GM21619 (cell line): Measurements from ENCODE around the gene NPB.

ENCODE experiments used
- ATAC-seq: cut with Tn5 transposase; IDR thresholded peaks from one replicate; pipeline ENCODE4 v1.9.1; 2021; ENCODE audit not compliant: unreplicated experiment

Gene NPB

GRCh38 chr17:81939218-81939617 is 37.2 kb downstream of the NPB start:
- ATAC-seq = no peak

DNA sequence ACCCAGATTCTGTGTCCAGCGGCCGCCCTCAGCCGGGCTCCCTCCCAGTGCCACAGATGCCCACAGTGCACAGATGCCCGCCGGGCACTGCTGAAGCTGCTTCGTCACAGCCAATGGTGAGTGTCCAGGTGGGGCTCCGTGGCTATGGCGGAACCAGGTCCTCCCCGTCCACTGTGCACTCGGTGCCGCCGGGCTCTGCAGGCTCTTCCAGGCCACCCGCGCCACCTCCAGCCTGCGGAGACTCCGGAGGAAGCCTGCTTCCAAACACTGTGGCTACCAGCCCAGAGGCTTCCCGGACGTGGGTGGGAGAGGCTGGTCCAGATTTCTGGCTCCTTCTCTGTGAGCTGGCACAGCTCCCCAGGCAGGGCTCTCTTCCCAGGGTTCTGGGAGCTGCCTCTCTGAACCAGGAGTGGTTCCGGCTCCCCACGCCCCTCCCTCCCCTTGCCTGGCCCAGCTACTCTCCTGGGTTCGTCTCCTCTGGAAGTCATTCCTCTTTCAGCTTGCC is 37.9 kb downstream of the NPB start:
- ATAC-seq = no peak

DNA sequence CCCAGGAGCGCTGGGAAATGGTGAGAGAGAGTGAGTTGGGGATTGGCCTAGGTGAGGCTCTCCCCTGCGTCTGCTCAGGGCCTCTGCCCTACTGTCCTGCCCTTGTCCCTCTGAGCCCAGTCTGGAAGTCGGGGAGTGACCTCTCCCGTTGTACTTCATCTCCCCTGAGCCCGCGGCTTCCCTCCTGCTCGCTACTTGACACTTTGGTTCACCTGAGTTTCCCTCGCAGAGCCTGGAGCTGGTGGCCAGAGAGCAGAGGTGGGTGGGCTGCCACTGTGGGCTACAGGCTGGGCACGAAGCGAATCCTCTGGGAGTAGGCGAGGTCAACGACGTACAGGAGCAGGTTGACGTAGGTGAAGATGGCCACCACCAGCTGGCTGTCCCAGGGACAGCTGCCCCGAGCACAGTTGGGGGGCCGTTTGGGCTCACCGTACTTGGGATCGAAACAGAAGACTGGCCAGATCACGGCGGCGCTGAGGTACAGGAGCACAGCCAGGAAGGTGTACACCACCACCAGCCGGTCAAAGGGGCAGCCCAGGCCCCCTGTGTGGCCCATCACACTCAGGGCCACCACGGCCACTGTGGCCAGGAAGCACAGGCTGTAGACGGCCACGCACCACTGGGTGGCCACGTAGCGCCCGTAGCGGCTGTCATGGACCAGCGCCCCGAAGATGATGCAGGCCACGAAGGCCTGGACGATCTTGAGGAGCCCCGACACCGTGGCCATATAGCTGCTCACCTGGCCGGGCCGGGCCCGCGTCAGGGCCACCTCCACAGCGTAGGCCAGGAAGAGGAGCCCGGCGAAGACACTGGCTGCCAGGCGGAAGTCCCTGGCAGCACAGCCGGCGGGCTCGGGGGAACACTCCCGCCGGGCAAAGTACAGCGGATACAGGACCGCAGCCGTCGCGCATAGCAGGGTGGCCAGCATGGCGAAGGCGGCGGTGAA is 38.8 kb downstream of the NPB start:
- ATAC-seq = no peak

DNA sequence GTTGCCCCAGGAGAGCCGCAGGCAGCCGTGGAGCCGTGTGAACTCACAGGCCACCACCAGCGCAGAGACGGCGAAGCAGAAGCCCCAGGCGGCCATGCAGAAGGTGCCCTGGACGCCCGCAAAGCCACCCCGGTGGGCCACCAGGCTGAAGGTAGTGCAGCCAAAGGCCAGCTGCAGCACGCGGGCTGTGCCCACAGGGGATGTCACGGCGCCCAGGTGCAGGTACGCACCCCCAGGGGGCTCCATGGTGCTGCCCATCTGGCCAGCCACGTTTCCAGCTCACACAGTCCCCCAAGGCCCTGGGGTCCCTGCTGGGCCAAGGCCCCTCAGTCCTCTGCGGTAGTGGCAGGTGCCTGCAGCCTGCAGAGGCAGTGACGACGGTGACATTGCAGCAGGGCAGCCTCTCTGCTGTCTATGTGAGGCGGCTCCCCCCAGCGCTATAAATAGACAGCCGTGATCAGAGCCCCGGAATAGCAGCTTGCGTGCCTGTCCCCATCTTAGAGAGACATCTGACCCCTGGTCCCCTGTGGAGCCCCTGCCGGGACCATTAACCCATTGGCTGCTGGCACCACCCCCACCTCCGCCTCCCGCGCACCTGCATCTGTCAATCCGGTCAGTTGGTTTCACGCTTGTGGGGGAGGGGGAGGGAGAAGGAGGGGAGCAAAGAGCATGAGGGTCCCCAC is 39.6 kb downstream of the NPB start:
- no peak for ATAC-seq

DNA sequence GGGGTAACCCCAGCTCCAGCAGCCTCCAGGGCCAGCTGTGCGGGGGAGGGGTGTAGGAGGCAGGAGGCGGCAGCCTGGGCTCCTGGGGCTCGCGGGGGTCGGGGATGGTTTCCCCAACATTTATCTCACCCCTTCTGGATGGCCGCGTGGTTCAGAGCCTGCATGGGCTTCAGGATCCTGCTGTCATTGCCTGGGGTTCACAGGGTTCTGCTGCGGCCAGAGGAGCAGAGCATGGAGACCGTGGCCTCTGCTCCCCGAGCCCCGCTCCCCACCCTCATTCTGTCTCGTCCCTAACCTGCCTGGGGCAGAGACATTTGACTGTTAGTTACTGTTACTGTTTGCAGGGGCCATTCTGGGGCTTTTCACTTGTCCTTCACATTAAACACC is 40.1 kb downstream of the NPB start:
- ATAC-seq = no peak

DNA sequence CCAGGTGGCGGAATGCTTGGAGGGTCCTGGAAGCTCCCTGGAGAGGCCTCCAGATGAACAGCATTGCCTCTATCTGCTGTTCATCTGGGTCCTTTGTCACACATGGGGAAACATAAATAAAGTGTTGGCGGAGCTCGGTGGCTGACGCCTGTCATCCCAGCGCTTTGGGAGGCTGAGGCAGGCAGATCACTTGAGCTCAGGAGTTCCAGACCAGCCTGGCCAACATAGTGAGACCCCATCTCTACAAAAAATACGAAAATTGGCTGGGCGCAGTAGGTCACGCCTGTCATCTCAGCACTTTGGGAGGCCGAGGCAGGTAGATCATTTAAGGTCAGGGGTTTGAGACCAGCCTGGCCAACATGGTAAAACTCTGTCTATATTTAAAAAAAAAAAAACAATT is 42.8 kb downstream of the NPB start:
- no peak for ATAC-seq

GRCh38 chr17:81947189-81947588 is 45.2 kb downstream of the NPB start, which contains the start of gene MYADML2:
Gene MYADML2 (minus strand): TSS chr17:81947233. CDS start chr17:81941741, 5,492 bp downstream.
- ATAC-seq = no peak

DNA sequence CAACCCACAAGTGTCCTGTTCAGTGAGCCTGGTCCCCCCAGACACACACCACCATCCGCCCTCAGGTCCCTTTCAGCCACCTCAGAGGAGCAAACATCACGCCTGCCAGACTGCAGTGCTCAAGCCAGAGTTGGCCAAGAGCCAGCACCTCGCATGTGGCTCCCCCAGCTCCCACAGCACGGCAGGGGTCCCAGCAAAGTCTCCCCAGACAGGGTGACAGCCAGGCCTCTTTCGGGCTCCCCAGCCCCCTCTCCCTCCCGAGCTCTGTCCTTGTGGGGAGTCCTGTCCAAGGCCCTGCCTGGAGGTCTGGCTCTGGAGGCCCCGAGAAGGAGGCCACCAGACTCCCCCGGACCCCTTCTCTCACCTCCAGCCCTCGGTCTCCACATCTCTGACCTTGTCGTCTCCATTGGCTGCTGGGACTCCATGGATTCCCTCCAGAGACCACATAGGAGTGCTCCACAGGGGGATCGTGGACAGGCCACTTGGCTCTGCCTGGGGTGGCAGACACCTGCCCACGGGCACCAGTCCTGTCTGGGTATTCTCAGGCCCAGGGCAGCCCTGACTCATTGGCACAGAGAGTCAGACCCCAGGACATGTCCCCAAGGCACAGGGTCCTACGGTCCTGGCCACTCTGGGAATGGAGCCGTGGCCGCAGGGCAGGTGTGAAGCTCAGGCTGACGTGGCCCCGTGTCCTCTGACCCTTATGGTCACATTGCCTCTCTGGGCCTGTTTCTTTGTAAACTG is 46.8 kb downstream of the NPB start:
- no peak for ATAC-seq

GRCh38 chr17:81950501-81950900 is 48.5 kb downstream of the NPB start:
- no peak for ATAC-seq

DNA sequence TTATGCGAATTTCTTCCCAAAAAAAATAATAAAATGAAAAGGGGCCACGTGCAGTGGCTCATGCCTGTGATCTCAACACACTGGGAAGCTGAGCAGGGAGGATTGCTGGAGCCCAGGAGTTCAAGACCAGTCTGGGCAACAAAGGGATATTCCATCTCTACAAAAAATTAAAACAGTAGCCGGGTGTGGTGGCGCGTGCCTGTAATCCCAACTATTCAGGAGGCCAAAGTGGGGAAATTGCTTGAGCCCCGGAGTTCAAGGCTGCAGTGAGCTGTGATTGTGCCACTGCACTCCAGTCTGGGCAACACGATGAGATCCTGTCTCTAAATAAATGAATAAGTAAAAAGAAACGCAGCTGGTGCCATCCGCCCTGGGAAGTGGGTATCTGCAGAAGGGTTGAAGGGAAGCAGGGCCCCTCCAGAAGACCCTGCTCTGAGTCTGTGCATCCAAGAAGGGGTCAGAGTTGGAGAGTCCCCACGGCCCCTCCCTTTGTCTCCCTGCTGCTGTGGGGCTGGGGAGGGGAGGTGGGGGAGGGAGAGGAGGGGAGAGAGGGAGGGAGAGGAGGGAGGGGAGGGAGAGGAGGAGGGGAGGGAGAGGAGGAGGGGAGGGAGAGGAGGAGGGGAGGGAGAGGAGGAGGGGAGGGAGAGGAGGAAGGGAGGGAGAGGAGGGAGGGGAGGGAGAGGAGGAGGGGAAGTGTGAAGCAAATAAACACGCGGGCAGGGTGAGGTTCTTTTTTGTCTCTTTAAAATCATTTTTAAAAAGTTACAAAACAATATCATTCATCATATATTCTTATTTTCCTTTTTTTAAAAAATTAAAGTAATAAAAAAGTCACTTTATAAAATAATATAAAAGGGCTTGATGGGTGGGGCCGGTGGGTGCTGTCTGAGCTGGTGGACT is 50.0 kb downstream of the NPB start:
- ATAC-seq = no peak
